Hepatocyte (in vitro differentiated cells): ENCODE measurements around the gene SRPK1.

ENCODE experiments used
- CTCF ChIP-seq: fragments of 200-600 bp; sonication (generic); IDR thresholded peaks from 2 replicates; pipeline ENCODE4 v1.5.1; 2016; ENCODE audit warnings: antibody characterized with exemption, mild to moderate bottlenecking; ENCODE audit not compliant: poor library complexity
- EZH2 ChIP-seq: fragments of 200-600 bp; sonication (generic); IDR thresholded peaks from 2 replicates; pipeline ENCODE4 v1.6.1; 2016; ENCODE audit warnings: antibody characterized with exemption, mild to moderate bottlenecking, borderline replicate concordance
- EZH2phosphoT487 ChIP-seq: fragments of 200-600 bp; sonication (generic); IDR thresholded peaks from one replicate; pipeline ENCODE4 v1.6.1; 2018; ENCODE audit warnings: antibody characterized with exemption, mild to moderate bottlenecking, low read depth, moderate library complexity; ENCODE audit not compliant: unreplicated experiment, severe bottlenecking

- TF ChIP-seq CTCF (no peak), EZH2phosphoT487 (no peak), EZH2 (no peak)
Observed at GRCh38 chr6:35876902-35877301, 44.0 kb downstream of the SRPK1 start.
